CD4-positive, alpha-beta T cell treated with Interleukin-17A for 1 hour (primary cell): Measurements from ENCODE around the gene FHIT.

Experiments
- DNase-seq: peaks from one replicate; pipeline ENCODE4 v3.0.0-alpha.2; 2020

The FHIT gene

GRCh38 chr3:61168286-61168685, 83.0 kb downstream of the FHIT start:
- no peak for DNase-seq

GRCh38 chr3:61162965-61163364, 88.3 kb downstream of the FHIT start:
- DNase-seq = no peak

- DNase-seq = no peak
These were observed 92.6 kb downstream of the FHIT start for GRCh38 chr3:61158667-61159066.

GRCh38 chr3:61158216-61158615, 93.0 kb downstream of the FHIT start:
- DNase-seq = no peak

- no peak for DNase-seq
These were observed 93.8 kb downstream of the FHIT start for GRCh38 chr3:61157414-61157813.

GRCh38 chr3:61155701-61156292, 95.5 kb downstream of the FHIT start:
- no peak for DNase-seq

- no peak for DNase-seq
These were observed 96.6 kb downstream of the FHIT start for GRCh38 chr3:61154457-61155198.

GRCh38 chr3:61152071-61152470, 99.2 kb downstream of the FHIT start:
- no peak for DNase-seq

GRCh38 chr3:61149236-61149635, 102.0 kb downstream of the FHIT start:
- DNase-seq = no peak

- DNase-seq = no peak
These were observed 105.0 kb downstream of the FHIT start for GRCh38 chr3:61146010-61146890.

- DNase-seq = no peak
These were observed 109.6 kb downstream of the FHIT start for GRCh38 chr3:61141697-61142096.

GRCh38 chr3:61141227-61141626, 110.0 kb downstream of the FHIT start:
- DNase-seq = no peak

- DNase-seq = no peak
These were observed 111.6 kb downstream of the FHIT start for GRCh38 chr3:61139686-61140085.

GRCh38 chr3:61138401-61138800, 112.9 kb downstream of the FHIT start:
- no peak for DNase-seq

- DNase-seq = no peak
These were observed 115.1 kb downstream of the FHIT start for GRCh38 chr3:61136191-61136590.

GRCh38 chr3:61134532-61134931, 116.7 kb downstream of the FHIT start:
- no peak for DNase-seq

GRCh38 chr3:61132062-61132461, 119.2 kb downstream of the FHIT start:
- no peak for DNase-seq

GRCh38 chr3:61118830-61119229, 132.4 kb downstream of the FHIT start:
- no peak for DNase-seq

- DNase-seq = no peak
These were observed 134.0 kb downstream of the FHIT start for GRCh38 chr3:61117045-61117898.

GRCh38 chr3:61114316-61114953, 136.8 kb downstream of the FHIT start:
- no peak for DNase-seq

GRCh38 chr3:61111825-61112224, 139.4 kb downstream of the FHIT start:
- no peak for DNase-seq

- DNase-seq = no peak
These were observed 140.7 kb downstream of the FHIT start for GRCh38 chr3:61110576-61110975.
